HG02840 (cell line): ENCODE results near the gene GALNT14.

ENCODE experiments used
- ATAC-seq: cut with Tn5 transposase; IDR thresholded peaks from one replicate; pipeline ENCODE4 v1.9.1; 2021; ENCODE audit warnings: mild to moderate bottlenecking, moderate library complexity, moderate number of reproducible peaks; ENCODE audit not compliant: unreplicated experiment, low FRiP score

GALNT14 gene

GRCh38 chr2:30956995-30957394, 181.2 kb downstream of the GALNT14 start:
- no peak for ATAC-seq

- no peak for ATAC-seq
These were observed 182.6 kb downstream of the GALNT14 start for GRCh38 chr2:30955516-30956132.

- no peak for ATAC-seq
These were observed 187.9 kb downstream of the GALNT14 start for GRCh38 chr2:30950339-30950738.

- no peak for ATAC-seq
These were observed 188.8 kb downstream of the GALNT14 start for GRCh38 chr2:30949435-30949834.

- ATAC-seq: no peak
These were observed 189.4 kb downstream of the GALNT14 start for GRCh38 chr2:30948857-30949256.

- ATAC-seq: no peak
These were observed 190.1 kb downstream of the GALNT14 start for GRCh38 chr2:30948130-30948529.

- ATAC-seq: no peak
These were observed 190.6 kb downstream of the GALNT14 start for GRCh38 chr2:30947686-30948085.

GRCh38 chr2:30942419-30942818, 195.8 kb downstream of the GALNT14 start:
- no peak for ATAC-seq

- ATAC-seq: no peak
These were observed 197.4 kb downstream of the GALNT14 start for GRCh38 chr2:30940839-30941238.

- ATAC-seq: no peak
These were observed 198.9 kb downstream of the GALNT14 start for GRCh38 chr2:30939364-30939763.

GRCh38 chr2:30938196-30938595, 200.0 kb downstream of the GALNT14 start:
- no peak for ATAC-seq

GRCh38 chr2:30936977-30937376, 201.3 kb downstream of the GALNT14 start:
- no peak for ATAC-seq

GRCh38 chr2:30935795-30936194, 202.4 kb downstream of the GALNT14 start:
- ATAC-seq: no peak

GRCh38 chr2:30934066-30934465, 204.2 kb downstream of the GALNT14 start:
- no peak for ATAC-seq

- no peak for ATAC-seq
These were observed 204.7 kb downstream of the GALNT14 start for GRCh38 chr2:30933496-30933895.

GRCh38 chr2:30932870-30933269, 205.4 kb downstream of the GALNT14 start:
- ATAC-seq: no peak

- no peak for ATAC-seq
These were observed 206.3 kb downstream of the GALNT14 start for GRCh38 chr2:30931841-30932407.

GRCh38 chr2:30930716-30931115, 207.5 kb downstream of the GALNT14 start:
- ATAC-seq: no peak

GRCh38 chr2:30927465-30928075, 210.7 kb downstream of the GALNT14 start:
- ATAC-seq: no peak

- ATAC-seq: no peak
These were observed 211.6 kb downstream of the GALNT14 start for GRCh38 chr2:30926606-30927005.

GRCh38 chr2:30923623-30924022, 214.6 kb downstream of the GALNT14 start:
- no peak for ATAC-seq

GRCh38 chr2:30920511-30920910, 217.7 kb downstream of the GALNT14 start:
- ATAC-seq: no peak
